Measurements from ENCODE around the gene VARS2. TPM values are rescaled to one million over a fixed set of nuclear protein-coding genes. Genes with fewer than 3 reads are reported as not detected.

Gene VARS2
- total RNA-seq, 2 donors from 2014 or later = 39.4 to 52.5 TPM

DNA sequence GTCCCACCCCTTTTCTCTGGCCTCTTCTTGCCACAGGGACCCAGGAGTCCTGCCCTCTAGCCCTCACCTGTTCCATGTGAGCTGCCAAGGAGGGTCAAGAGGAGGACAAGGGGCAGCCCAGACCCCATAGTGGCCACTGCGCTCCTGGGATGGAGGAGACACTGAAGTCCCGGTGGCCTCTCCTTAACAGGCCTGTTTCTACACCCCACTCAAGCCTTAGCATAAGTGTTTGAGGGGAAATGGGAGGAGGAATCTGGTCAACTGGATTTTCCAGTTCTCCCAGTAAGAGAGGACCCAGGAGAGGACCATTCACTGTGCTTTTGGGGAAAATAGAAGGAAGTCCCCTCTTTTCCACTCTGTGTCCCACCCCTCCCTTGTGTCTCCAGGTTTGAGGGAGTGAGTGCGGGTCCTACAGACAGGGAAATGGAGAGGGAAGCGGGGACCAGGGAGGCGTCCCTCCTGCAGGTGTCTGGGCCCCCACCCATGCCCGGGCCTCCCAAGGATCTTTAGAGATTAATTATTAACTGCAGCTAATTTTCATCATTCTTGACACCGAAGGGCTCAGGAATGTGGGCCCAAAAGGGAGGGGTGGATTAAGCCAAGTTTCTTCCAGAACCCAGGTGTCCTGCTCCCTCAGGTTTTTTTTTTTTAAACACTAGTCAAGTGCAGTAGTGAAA is 18.1 kb downstream of the VARS2 start, which contains the start of gene SFTA2:
Gene SFTA2 (minus strand): TSS at position 202 of the 677 bp plus-strand sequence. CDS start 74 bp downstream, at position 128.
- Histone ChIP-seq H3K4me1 (ENCODE audit: control insufficient read depth, insufficient read depth, low read length) (no peaks in the 10 kb centered on the region), H3K27ac (ENCODE audit: low read depth, low read length) (no peak within 1 kb of the TSS), H3K4me3 (ENCODE audit: low read length) (no peak within 1 kb of the TSS), H3K36me3 (ENCODE audit: control insufficient read depth, insufficient read depth, low read length) (peaks cover 17% of the 10 kb centered on the region), H3K9ac (ENCODE audit: extremely low read depth, low read length, poor library complexity, severe bottlenecking) (no peak within 1 kb of the TSS), H3K9me3 (ENCODE audit: control insufficient read depth, low read length) (peaks cover 12% of the 10 kb centered on the region), H3K27me3 (ENCODE audit: control insufficient read depth, insufficient read depth, low read length, poor library complexity, severe bottlenecking) (no peaks in the 10 kb centered on the region)
- no peak for TF ChIP-seq CTCF (conservative IDR thresholded peaks at IDR 0.05)
- H3K4me1 Mint-ChIP-seq = no peaks in the 10 kb centered on the region
- DNase-seq = no peak
- no peak within 1 kb of the TSS for H3K27ac Mint-ChIP-seq
- 93% methylated on average over 7 of the region's 7 CpGs; no CpG with 5 or more reads in 1 of the 2 experiments for WGBS, 2 experiments (ENCODE audit: insufficient coverage in 1 of 2, insufficient read length in 1 of 2)
- H3K36me3 Mint-ChIP-seq (ENCODE audit: low read depth) = peaks cover 21% of the 10 kb centered on the region
- H3K4me3 Mint-ChIP-seq = no peak within 1 kb of the TSS
- H3K9me3 Mint-ChIP-seq = peaks cover 13% of the 10 kb centered on the region
- H3K27me3 Mint-ChIP-seq (ENCODE audit: insufficient read depth) = no peaks in the 10 kb centered on the region

- DNase-seq = no peak
- no peak overlapping the region for H3K4me3 Mint-ChIP-seq
- WGBS, 2 experiments (ENCODE audit: insufficient coverage in 1 of 2, insufficient read length in 1 of 2) = 93 to 94% methylated on average over 5 to 6 of the region's 6 CpGs
Measured at GRCh38 chr6:30932665-30933365, 18.8 kb downstream of the VARS2 start.

DNA sequence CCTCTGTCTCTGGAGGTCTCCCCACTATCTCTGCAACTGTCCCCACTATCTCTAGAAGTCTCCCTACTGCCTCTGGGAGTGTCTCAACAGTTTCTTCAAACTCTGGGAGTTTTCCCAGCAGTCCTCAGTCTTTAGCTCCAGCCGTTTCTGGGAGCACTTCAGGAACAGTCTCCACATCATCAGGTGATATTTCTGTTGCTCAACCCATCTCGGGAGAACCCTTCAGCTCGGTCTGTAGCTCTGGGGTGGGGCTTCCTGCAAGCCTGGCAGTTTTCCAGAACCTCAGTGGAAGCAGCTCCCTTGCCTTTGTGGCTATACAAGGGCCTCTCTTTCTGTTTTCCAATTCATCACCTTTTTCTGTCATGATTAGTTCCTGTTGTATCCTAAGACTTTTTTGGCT is 21.0 kb downstream of the VARS2 start:
- no peaks in the 10 kb centered on the region for H3K9me3 ChIP-seq (ENCODE audit: control insufficient read depth, low read length)
- DNase-seq = no peak
- no peak overlapping the region for H3K9ac ChIP-seq (ENCODE audit: extremely low read depth, low read length, poor library complexity, severe bottlenecking)

More at GRCh38 chr6:30932665-30933365, 18.8 kb downstream of the VARS2 start:
- peaks cover 13% of the 10 kb centered on the region for H3K36me3 ChIP-seq (ENCODE audit: control insufficient read depth, insufficient read depth, low read length)
- Mint-ChIP-seq H3K27me3 (ENCODE audit: insufficient read depth) (no peaks in the 10 kb centered on the region), H3K27ac (no peak overlapping the region), H3K4me1 (no peaks in the 10 kb centered on the region), H3K36me3 (ENCODE audit: low read depth) (peaks cover 16% of the 10 kb centered on the region), H3K9me3 (peaks cover 13% of the 10 kb centered on the region)
- no peaks in the 10 kb centered on the region for H3K4me1 ChIP-seq (ENCODE audit: control insufficient read depth, insufficient read depth, low read length)
- peaks cover 12% of the 10 kb centered on the region for H3K9me3 ChIP-seq (ENCODE audit: control insufficient read depth, low read length)
- H3K27ac ChIP-seq (ENCODE audit: low read depth, low read length) = no peak overlapping the region
- H3K27me3 ChIP-seq (ENCODE audit: control insufficient read depth, insufficient read depth, low read length, poor library complexity, severe bottlenecking) = no peaks in the 10 kb centered on the region
- TF ChIP-seq CTCF (conservative IDR thresholded peaks at IDR 0.05) = no peak
- no peak overlapping the region for H3K9ac ChIP-seq (ENCODE audit: extremely low read depth, low read length, poor library complexity, severe bottlenecking)
- no peak overlapping the region for H3K4me3 ChIP-seq (ENCODE audit: low read length)

More for the DNA sequence above, 21.0 kb downstream of the VARS2 start:
- Mint-ChIP-seq H3K27ac (no peak overlapping the region), H3K36me3 (ENCODE audit: low read depth) (no peaks in the 10 kb centered on the region), H3K4me1 (no peaks in the 10 kb centered on the region), H3K9me3 (no peaks in the 10 kb centered on the region), H3K4me3 (no peak overlapping the region), H3K27me3 (ENCODE audit: insufficient read depth) (peaks cover 6% of the 10 kb centered on the region)
- Histone ChIP-seq H3K4me3 (ENCODE audit: low read length) (no peak overlapping the region), H3K36me3 (ENCODE audit: control insufficient read depth, insufficient read depth, low read length) (no peaks in the 10 kb centered on the region), H3K27ac (ENCODE audit: low read depth, low read length) (no peak overlapping the region), H3K4me1 (ENCODE audit: control insufficient read depth, insufficient read depth, low read length) (no peaks in the 10 kb centered on the region), H3K27me3 (ENCODE audit: control insufficient read depth, insufficient read depth, low read length, poor library complexity, severe bottlenecking) (no peaks in the 10 kb centered on the region)
- TF ChIP-seq CTCF (conservative IDR thresholded peaks at IDR 0.05) = no peak
- 73 to 82% methylated on average over 3 of the region's 3 CpGs for WGBS, 2 experiments (ENCODE audit: insufficient coverage in 1 of 2, insufficient read length in 1 of 2)

All from endodermal cell (in vitro differentiated cells).